ENCODE measurements around the gene TMEM182. TPM values are rescaled to one million over a fixed set of nuclear protein-coding genes. Genes with fewer than 3 reads are reported as not detected.
A peak's percentile ranks its signal among the peaks of the same experiment; 100 is the strongest.

Gene TMEM182
- total RNA-seq, 5 donors from 2014 or later (not counting 1 experiment from before 2014, with no cell fraction given) = 3.3 to 6.9 (median 5.7) TPM

- Mint-ChIP-seq H3K4me3 (no peak overlapping the region), H3K36me3 (peaks cover 64% of the 10 kb centered on the region), H3K4me1 (peaks cover 10 to 23% (median 15%) of the 10 kb centered on the region in 3 donors), H3K27me3 (no peaks in the 10 kb centered on the region), H3K27ac (no peak overlapping the region), H3K9me3 (peaks cover 12 to 57% (median 43%) of the 10 kb centered on the region in 3 donors)
- Histone ChIP-seq H3K36me3 (ENCODE audit: control insufficient read depth in 2 of 2, extremely low read depth in 1 of 2, insufficient read depth in 1 of 2, low read length in 1 of 2) (peaks cover 2 to 5% of the 10 kb centered on the region in 2 donors), H3K27me3 (replicated peaks in 1 of 2; ENCODE audit: control insufficient read depth in 2 of 2, extremely low read depth in 1 of 2, insufficient read depth in 2 of 2, low read length in 1 of 2) (no peaks in the 10 kb centered on the region), H3K4me1 (ENCODE audit: control insufficient read depth in 1 of 2, extremely low read depth in 1 of 2, insufficient read depth in 2 of 2, low read length in 2 of 2) (peaks cover 4 to 15% of the 10 kb centered on the region in 2 experiments), H3K4me3 (ENCODE audit: control insufficient read depth in 1 of 2, extremely low read depth in 1 of 2, low read length in 1 of 2) (no peak overlapping the region), H3K27ac (ENCODE audit: low read length) (no peak overlapping the region), H3K9me3 (peaks cover 8% of the 10 kb centered on the region)
- ATAC-seq (replicated peaks in 1 of 4) = no peak
- WGBS (ENCODE audit: insufficient coverage) = 100% methylated on average over 7 of the region's 11 CpGs
- no peak for DNase-seq
- POLR2A ChIA-PET = no interaction called here
- CTCF ChIA-PET = no interaction called here
Measured at GRCh38 chr2:102801858-102802699, 40.2 kb downstream of the TMEM182 start.

DNA sequence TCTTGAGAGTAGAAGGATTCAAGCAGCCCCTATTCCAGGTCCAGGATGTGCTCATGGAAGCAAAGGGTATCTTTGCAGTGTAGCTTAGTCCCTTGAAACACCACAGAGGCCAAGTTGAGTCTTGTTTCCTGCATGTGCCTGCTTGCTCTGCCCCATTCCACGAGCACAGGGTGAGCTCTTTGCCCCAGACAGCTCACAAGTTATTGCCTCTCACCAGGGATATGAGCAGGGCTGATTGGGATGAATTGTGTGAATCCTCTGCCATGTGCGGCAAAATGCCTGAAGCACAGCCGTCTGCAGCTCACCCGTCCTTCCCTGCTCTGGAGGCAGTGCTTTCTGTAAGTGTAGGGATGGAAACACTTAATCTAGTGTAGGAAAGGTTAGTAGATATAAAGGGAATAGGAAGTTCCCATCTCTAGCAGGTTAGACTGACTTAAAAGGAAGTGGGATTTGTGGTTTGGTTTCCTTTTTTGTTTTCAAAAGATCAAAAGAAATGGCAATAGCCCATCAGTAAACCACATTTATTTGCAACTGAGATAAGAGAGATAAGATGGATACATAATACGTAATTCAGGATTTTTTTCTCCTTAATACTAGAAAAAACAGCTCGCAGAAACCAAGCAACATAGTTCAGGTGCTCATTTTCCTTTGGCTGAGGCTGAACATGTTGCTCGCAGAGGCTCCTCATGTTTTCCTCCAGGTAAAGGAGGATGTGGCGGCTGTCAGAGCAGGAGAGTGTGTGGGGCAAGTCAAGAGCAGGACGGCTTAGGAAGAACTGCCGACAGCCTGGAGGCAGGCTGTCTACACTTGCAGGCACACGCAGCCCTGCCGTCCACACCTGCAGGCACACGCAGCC is 41.4 kb downstream of the TMEM182 start:
- peaks cover 52% of the 10 kb centered on the region for H3K36me3 Mint-ChIP-seq
- CTCF ChIA-PET = no interaction called here

DNA sequence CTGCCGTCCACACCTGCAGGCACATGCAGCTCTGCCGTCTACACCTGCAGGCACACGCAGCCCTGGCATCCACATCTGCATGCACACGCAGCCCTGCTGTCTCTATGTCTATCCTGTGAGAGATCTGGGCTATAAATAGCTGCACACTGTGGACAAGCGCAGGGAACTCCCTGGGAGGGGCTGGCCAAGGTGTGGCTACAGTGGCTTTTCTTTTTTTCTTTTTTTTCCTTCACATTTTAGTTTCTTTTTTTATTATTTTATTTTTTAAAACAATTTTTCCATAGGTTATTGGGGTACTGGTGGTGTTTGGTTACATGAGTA is 42.0 kb downstream of the TMEM182 start:
- POLR2A ChIA-PET = no interaction called here
- CTCF ChIA-PET = interaction anchor here in 1 of 2 donors (0.7 kb wide), 1 partner anchor 716 kb away, joined by 8 read pairs; no protein-coding TSS in a partner anchor
- Mint-ChIP-seq H3K27me3 (no peaks in the 10 kb centered on the region), H3K4me1 (peaks cover 10 to 23% (median 15%) of the 10 kb centered on the region in 3 donors), H3K9me3 (peaks cover 5 to 44% (median 34%) of the 10 kb centered on the region in 3 donors), H3K36me3 (peaks cover 49% of the 10 kb centered on the region), H3K27ac (no peak overlapping the region), H3K4me3 (peak overlapping the region in 1 of 3 donors; percentile 57)
- peaks cover 8% of the 10 kb centered on the region for H3K9me3 ChIP-seq
- WGBS (ENCODE audit: insufficient coverage) = 78% methylated on average over 3 of the region's 5 CpGs
- no peaks in the 10 kb centered on the region for H3K27me3 ChIP-seq (replicated peaks in 1 of 2; ENCODE audit: control insufficient read depth in 2 of 2, extremely low read depth in 1 of 2, insufficient read depth in 2 of 2, low read length in 1 of 2)
- ATAC-seq (replicated peaks in 1 of 4) = no peak
- H3K4me1 ChIP-seq (ENCODE audit: control insufficient read depth in 1 of 2, extremely low read depth in 1 of 2, insufficient read depth in 2 of 2, low read length in 2 of 2) = peaks cover 4 to 15% of the 10 kb centered on the region in 2 experiments
- peaks cover 0 to 5% of the 10 kb centered on the region in 2 donors for H3K36me3 ChIP-seq (ENCODE audit: control insufficient read depth in 2 of 2, extremely low read depth in 1 of 2, insufficient read depth in 1 of 2, low read length in 1 of 2)
- no peak overlapping the region for H3K27ac ChIP-seq (ENCODE audit: low read length)
- no peak for DNase-seq
- peak overlapping the region in 1 of 2 donors; percentile 25 for H3K4me3 ChIP-seq (ENCODE audit: control insufficient read depth in 1 of 2, extremely low read depth in 1 of 2, low read length in 1 of 2)

More for the DNA sequence above, 41.4 kb downstream of the TMEM182 start:
- WGBS (ENCODE audit: insufficient coverage) = 50% methylated on average over 8 of the region's 13 CpGs
- ATAC-seq (replicated peaks in 1 of 4) (peak in 3 of 4 experiments; percentile 26 to 56 (median 38)), DNase-seq (peak in 1 of 35 experiments; percentile 24)
- Mint-ChIP-seq H3K27me3 (no peaks in the 10 kb centered on the region), H3K4me3 (peak overlapping the region in 1 of 3 donors; percentile 57), H3K4me1 (peaks cover 10 to 23% (median 15%) of the 10 kb centered on the region in 3 donors), H3K9me3 (peaks cover 5 to 45% (median 35%) of the 10 kb centered on the region in 3 donors), H3K27ac (peak overlapping the region in 1 of 2 donors; percentile 29)
- H3K27me3 ChIP-seq (replicated peaks in 1 of 2; ENCODE audit: control insufficient read depth in 2 of 2, extremely low read depth in 1 of 2, insufficient read depth in 2 of 2, low read length in 1 of 2) = no peaks in the 10 kb centered on the region
- peaks cover 8% of the 10 kb centered on the region for H3K9me3 ChIP-seq
- no peak overlapping the region for H3K27ac ChIP-seq (ENCODE audit: low read length)
- POLR2A ChIA-PET = no interaction called here
- peaks cover 0 to 5% of the 10 kb centered on the region in 2 donors for H3K36me3 ChIP-seq (ENCODE audit: control insufficient read depth in 2 of 2, extremely low read depth in 1 of 2, insufficient read depth in 1 of 2, low read length in 1 of 2)
- H3K4me3 ChIP-seq (ENCODE audit: control insufficient read depth in 1 of 2, extremely low read depth in 1 of 2, low read length in 1 of 2) = peak overlapping the region in 1 of 2 donors; percentile 25
- peaks cover 4 to 15% of the 10 kb centered on the region in 2 experiments for H3K4me1 ChIP-seq (ENCODE audit: control insufficient read depth in 1 of 2, extremely low read depth in 1 of 2, insufficient read depth in 2 of 2, low read length in 2 of 2)

- no peak overlapping the region for H3K4me3 ChIP-seq (ENCODE audit: control insufficient read depth in 1 of 2, extremely low read depth in 1 of 2, low read length in 1 of 2)
- H3K36me3 Mint-ChIP-seq = peaks cover 27% of the 10 kb centered on the region
- H3K27me3 ChIP-seq (replicated peaks in 1 of 2; ENCODE audit: control insufficient read depth in 2 of 2, extremely low read depth in 1 of 2, insufficient read depth in 2 of 2, low read length in 1 of 2) = no peaks in the 10 kb centered on the region
- H3K4me1 Mint-ChIP-seq = peaks cover 10 to 23% (median 15%) of the 10 kb centered on the region in 3 donors
- CTCF ChIA-PET = interaction anchor here (1.4 to 1.7 kb wide), 2 partner anchors 9 to 52 kb away, joined by 4 to 13 read pairs; no protein-coding TSS in a partner anchor
- H3K36me3 ChIP-seq (ENCODE audit: control insufficient read depth in 2 of 2, extremely low read depth in 1 of 2, insufficient read depth in 1 of 2, low read length in 1 of 2) = no peaks in the 10 kb centered on the region
- H3K27ac ChIP-seq (ENCODE audit: low read length) = no peak overlapping the region
- DNase-seq (peak in 15 of 35 experiments; percentile 1 to 45 (median 8)), ATAC-seq (replicated peaks in 1 of 4) (no peak)
- H3K9me3 ChIP-seq = no peaks in the 10 kb centered on the region
- POLR2A ChIA-PET = no interaction called here
- no peaks in the 10 kb centered on the region for H3K27me3 Mint-ChIP-seq
- H3K9me3 Mint-ChIP-seq = peaks cover 0 to 19% (median 14%) of the 10 kb centered on the region in 3 donors
- no peak overlapping the region for H3K27ac Mint-ChIP-seq
- H3K4me1 ChIP-seq (ENCODE audit: control insufficient read depth in 1 of 2, extremely low read depth in 1 of 2, insufficient read depth in 2 of 2, low read length in 2 of 2) = peaks cover 4 to 15% of the 10 kb centered on the region in 2 experiments
- 33% methylated on average over 3 of the region's 9 CpGs for WGBS (ENCODE audit: insufficient coverage)
- H3K4me3 Mint-ChIP-seq = no peak overlapping the region
Measured at GRCh38 chr2:102806250-102806837, 44.5 kb downstream of the TMEM182 start.

GRCh38 chr2:102809291-102810189 is 47.7 kb downstream of the TMEM182 start:
- Histone ChIP-seq H3K27ac (ENCODE audit: low read length) (no peak overlapping the region), H3K36me3 (ENCODE audit: control insufficient read depth in 2 of 2, extremely low read depth in 1 of 2, insufficient read depth in 1 of 2, low read length in 1 of 2) (no peaks in the 10 kb centered on the region), H3K27me3 (replicated peaks in 1 of 2; ENCODE audit: control insufficient read depth in 2 of 2, extremely low read depth in 1 of 2, insufficient read depth in 2 of 2, low read length in 1 of 2) (no peaks in the 10 kb centered on the region), H3K4me1 (ENCODE audit: control insufficient read depth in 1 of 2, extremely low read depth in 1 of 2, insufficient read depth in 2 of 2, low read length in 2 of 2) (no peaks in the 10 kb centered on the region), H3K9me3 (no peaks in the 10 kb centered on the region), H3K4me3 (ENCODE audit: control insufficient read depth in 1 of 2, extremely low read depth in 1 of 2, low read length in 1 of 2) (no peak overlapping the region)
- ChIA-PET POLR2A (no interaction called here), CTCF (no interaction called here)
- DNase-seq (no peak), ATAC-seq (replicated peaks in 1 of 4) (no peak)
- Mint-ChIP-seq H3K4me3 (no peak overlapping the region), H3K4me1 (peaks cover 0 to 3% (median 0%) of the 10 kb centered on the region in 3 donors), H3K27ac (no peak overlapping the region), H3K36me3 (peaks cover 15% of the 10 kb centered on the region), H3K9me3 (no peaks in the 10 kb centered on the region), H3K27me3 (no peaks in the 10 kb centered on the region)
- 69% methylated on average over 2 of the region's 9 CpGs for WGBS (ENCODE audit: insufficient coverage)
